Lower lobe of right lung (tissue), 2 donors: Measurements from ENCODE around the gene MGME1. TPM values are rescaled to one million over a fixed set of nuclear protein-coding genes. Genes with fewer than 3 reads are reported as not detected.

ENCODE experiments used
- ATAC-seq, 2 donors: fragments of 200-7000 bp; cut with Tn5 transposase; one replicate each; pipeline ENCODE4 v1.9.1; 2020 to 2022; ENCODE audit warnings: mild to moderate bottlenecking in 2 of 2, moderate library complexity in 2 of 2
- DNase-seq: peaks from one replicate; pipeline ENCODE4 v3.0.0-alpha.2; 2020
- H3K27ac ChIP-seq: fragments of 200-600 bp; one replicate; pipeline ENCODE4 v1.8.0; 2022
- H3K27me3 ChIP-seq: fragments of 200-600 bp; one replicate; pipeline ENCODE4 v1.8.0; 2022; ENCODE audit warnings: low read depth
- H3K36me3 ChIP-seq: fragments of 200-600 bp; one replicate; pipeline ENCODE4 v1.8.0; 2022; ENCODE audit warnings: mild to moderate bottlenecking
- H3K4me1 ChIP-seq: fragments of 200-600 bp; one replicate; pipeline ENCODE4 v1.8.0; 2022
- H3K4me3 ChIP-seq: fragments of 200-600 bp; one replicate; pipeline ENCODE4 v1.8.0; 2022; ENCODE audit warnings: mild to moderate bottlenecking
- H3K9me3 ChIP-seq: fragments of 200-600 bp; one replicate; pipeline ENCODE4 v1.8.0; 2022
- CTCF ChIP-seq: fragments of 200-600 bp; IDR thresholded peaks from one replicate; pipeline ENCODE4 v1.8.0; 2022; ENCODE audit warnings: antibody characterized with exemption, mild to moderate bottlenecking
- intact Hi-C: fragments of 100-400 bp; cut with DNase I; formaldehyde crosslinking; loops from one replicate; pipeline ENCODE4 v1.11.0; 2022
- total RNA-seq: library from RNA; stranded (reverse); fragmentation: NEBNext Ultra II Directional; extraction: Animal tissue kit (Norgen Biotek cat#: 25700); gene quantifications from one replicate; pipeline ENCODE4 v1.2.1, GENCODE V29; 2021
- donor health status: DM: no; HTN: yes; CAD: no; lungs with severe emphysema.

MGME1 gene
- total RNA-seq, 1 donor from 2014 or later, result 11.3 TPM

- Histone ChIP-seq H3K9me3 (no peaks in the 10 kb centered on the region), H3K4me3 (no peak overlapping the region), H3K27ac (no peak overlapping the region), H3K36me3 (no peaks in the 10 kb centered on the region), H3K27me3 (no peaks in the 10 kb centered on the region), H3K4me1 (no peaks in the 10 kb centered on the region)
- intact Hi-C loops, result no loop called here
- DNase-seq (no peak), ATAC-seq (no peak)
- TF ChIP-seq CTCF, result no peak
These were observed 30.7 kb downstream of the MGME1 start for GRCh38 chr20:17999566-17999965.

GRCh38 chr20:18001131-18001921 is 32.5 kb downstream of the MGME1 start:
- no peaks in the 10 kb centered on the region for H3K4me1 ChIP-seq
- intact Hi-C loops, result no loop called here
- TF ChIP-seq CTCF, result no peak
- ATAC-seq, result peak; percentile 65 to 67
- DNase-seq, result peak; percentile 69
- no peaks in the 10 kb centered on the region for H3K27me3 ChIP-seq
- H3K4me3 ChIP-seq, result no peak overlapping the region
- H3K9me3 ChIP-seq, result no peaks in the 10 kb centered on the region
- no peak overlapping the region for H3K27ac ChIP-seq
- H3K36me3 ChIP-seq, result no peaks in the 10 kb centered on the region

DNA sequence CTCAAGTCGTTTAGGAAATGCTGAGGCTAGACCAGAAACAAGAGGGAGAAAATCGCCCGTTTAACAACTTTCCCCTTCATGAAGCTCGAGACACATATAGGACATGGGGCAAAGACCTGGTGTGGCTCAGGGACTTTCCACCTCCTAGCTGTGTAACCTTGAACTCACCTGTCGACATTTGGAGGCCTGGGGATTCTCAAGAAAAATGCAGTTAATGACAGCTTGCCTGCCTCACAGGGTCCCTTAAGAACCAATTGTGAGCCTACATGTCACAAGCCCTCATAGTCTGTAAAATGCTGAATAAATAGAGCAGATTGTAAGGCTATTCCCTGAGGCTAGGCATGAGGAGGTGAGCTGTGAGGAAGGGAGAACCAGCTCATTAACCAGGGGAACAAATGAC is 35.1 kb downstream of the MGME1 start:
- ATAC-seq (no peak), DNase-seq (no peak)
- H3K9me3 ChIP-seq, result no peaks in the 10 kb centered on the region
- no peak overlapping the region for H3K27ac ChIP-seq
- H3K4me3 ChIP-seq, result no peak overlapping the region
- peaks cover 10% of the 10 kb centered on the region for H3K4me1 ChIP-seq
- no peak for TF ChIP-seq CTCF
- intact Hi-C loops, result no loop called here
- no peaks in the 10 kb centered on the region for H3K36me3 ChIP-seq
- no peaks in the 10 kb centered on the region for H3K27me3 ChIP-seq

DNA sequence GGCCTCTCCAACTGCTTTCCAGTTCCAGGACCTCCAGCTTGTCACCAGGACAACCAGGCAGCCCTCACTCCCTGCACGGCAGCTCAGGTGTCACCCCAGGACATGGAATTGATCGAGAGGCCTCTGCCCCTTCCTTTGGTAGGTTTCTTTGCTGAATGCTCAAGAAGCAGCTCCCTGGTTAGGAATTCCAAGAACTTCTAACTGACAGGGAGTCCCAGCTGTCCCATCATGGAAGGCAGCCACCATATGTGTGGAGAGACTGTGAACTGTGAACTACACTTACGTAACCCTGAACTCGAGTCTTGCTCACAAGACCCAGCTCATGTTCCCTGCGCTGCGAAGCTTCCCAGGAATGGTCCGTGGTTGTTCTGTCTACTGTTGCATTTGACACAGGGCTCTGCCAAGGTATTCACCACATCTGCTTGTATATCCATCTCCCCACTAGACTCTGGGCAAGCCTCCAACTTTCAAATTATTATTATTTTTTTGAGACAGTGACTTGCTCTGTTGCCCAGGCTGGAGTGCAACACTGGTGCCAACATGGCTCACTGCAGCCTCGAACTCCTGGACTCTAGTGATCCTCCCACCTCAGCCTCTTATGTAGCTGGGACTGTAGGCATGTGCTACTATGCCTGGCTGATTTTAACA is 35.7 kb downstream of the MGME1 start:
- DNase-seq, result no peak

More for the DNA sequence above, 35.7 kb downstream of the MGME1 start:
- TF ChIP-seq CTCF, result no peak
- ATAC-seq, result peak; percentile 24 to 49
- H3K4me1 ChIP-seq, result peaks cover 10% of the 10 kb centered on the region
- no peaks in the 10 kb centered on the region for H3K36me3 ChIP-seq
- intact Hi-C loops, result no loop called here
- H3K9me3 ChIP-seq, result no peaks in the 10 kb centered on the region
- no peak overlapping the region for H3K27ac ChIP-seq
- no peak overlapping the region for H3K4me3 ChIP-seq
- no peaks in the 10 kb centered on the region for H3K27me3 ChIP-seq
